GM12873 (cell line): ENCODE data around the gene PRH2.

Source experiments
- CTCF ChIP-seq: IDR thresholded peaks from 2 replicates; pipeline ENCODE4 v1.5.1; 2012; ENCODE audit warnings: low read depth, mild to moderate bottlenecking, moderate library complexity, low read length, control low read depth; ENCODE audit not compliant: insufficient read depth; ENCODE audit errors: missing control alignments

Gene PRH2

GRCh38 chr12:10957741-10958140, 28.7 kb downstream of the PRH2 start:
- no peak for TF ChIP-seq CTCF

GRCh38 chr12:10959804-10960203, 30.8 kb downstream of the PRH2 start:
- TF ChIP-seq CTCF: no peak

- no peak for TF ChIP-seq CTCF
Observed at GRCh38 chr12:10960211-10960610, 31.2 kb downstream of the PRH2 start.

GRCh38 chr12:10965476-10965875, 36.4 kb downstream of the PRH2 start:
- TF ChIP-seq CTCF: no peak

GRCh38 chr12:10966314-10966713, 37.3 kb downstream of the PRH2 start:
- no peak for TF ChIP-seq CTCF

GRCh38 chr12:10967409-10967808, 38.4 kb downstream of the PRH2 start:
- no peak for TF ChIP-seq CTCF

GRCh38 chr12:10968765-10969456, 39.9 kb downstream of the PRH2 start:
- no peak for TF ChIP-seq CTCF
